Measurements from ENCODE around the gene AURKAIP1.
"Not testable (repeated sequence)": the region's sequence is repeated elsewhere in the genome, so short reads cannot be mapped to it uniquely, and the experiment has no call there.

AURKAIP1 gene

DNA sequence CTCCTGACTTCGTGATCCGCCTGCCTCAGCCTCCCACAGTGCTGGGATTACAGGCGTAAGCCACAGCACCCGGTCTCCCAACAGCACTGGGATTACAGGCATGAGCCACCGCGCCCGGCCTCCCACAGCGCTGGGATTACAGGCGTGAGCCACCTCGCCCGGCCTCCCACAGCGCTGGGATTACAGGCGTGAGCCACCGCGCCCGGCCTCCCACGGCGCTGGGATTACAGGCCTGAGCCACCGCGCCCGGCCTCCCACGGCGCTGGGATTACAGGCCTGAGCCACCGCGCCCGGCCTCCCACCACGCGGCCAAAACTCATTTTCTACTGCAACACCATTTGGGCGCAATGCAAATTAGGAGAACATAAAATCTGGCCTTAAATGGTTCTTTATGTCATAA lies 10.3 kb upstream of the AURKAIP1 start:
- DNase-seq, result not testable (repeated sequence)

DNA sequence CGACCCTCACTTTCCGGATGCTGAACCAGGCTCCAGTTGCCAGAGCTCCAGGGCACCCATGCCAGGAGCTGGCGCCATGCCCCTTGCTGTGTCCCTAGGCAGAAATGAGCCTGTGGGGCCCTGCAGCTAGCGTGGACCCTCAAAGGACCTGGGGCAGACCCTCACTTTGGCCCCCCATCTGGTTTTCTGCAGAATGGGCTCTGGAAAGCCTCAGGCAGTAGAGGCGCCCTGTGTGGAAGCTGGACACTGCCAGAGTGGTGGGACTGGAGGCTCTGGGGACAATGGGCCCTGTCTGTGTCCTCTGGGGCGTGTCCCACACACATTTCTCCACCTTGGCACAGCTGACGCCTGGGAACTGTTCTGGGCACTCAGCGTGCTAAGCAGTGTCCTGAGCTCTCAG lies 6.3 kb upstream of the AURKAIP1 start:
- no peak for DNase-seq

DNA sequence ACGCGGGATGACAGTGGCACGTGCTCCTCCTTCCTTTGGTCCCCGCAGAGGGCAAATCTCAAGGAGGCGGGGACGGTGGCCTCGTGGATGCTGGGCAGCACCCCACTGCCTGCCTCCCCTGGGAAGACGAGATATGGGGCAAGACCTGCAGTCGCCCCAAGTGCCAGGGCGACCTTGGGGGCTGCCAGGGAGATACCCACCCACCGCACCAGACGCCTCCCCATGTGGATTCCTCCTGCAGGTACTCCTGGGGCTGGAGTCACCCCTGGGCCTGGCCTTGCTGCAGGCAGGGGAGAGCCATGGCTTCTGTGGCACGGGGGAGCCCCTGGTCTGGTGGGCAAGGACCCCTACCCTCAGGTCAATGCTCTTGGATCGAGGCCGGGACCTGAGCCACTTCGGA lies 5.9 kb upstream of the AURKAIP1 start:
- DNase-seq, result no peak

DNA sequence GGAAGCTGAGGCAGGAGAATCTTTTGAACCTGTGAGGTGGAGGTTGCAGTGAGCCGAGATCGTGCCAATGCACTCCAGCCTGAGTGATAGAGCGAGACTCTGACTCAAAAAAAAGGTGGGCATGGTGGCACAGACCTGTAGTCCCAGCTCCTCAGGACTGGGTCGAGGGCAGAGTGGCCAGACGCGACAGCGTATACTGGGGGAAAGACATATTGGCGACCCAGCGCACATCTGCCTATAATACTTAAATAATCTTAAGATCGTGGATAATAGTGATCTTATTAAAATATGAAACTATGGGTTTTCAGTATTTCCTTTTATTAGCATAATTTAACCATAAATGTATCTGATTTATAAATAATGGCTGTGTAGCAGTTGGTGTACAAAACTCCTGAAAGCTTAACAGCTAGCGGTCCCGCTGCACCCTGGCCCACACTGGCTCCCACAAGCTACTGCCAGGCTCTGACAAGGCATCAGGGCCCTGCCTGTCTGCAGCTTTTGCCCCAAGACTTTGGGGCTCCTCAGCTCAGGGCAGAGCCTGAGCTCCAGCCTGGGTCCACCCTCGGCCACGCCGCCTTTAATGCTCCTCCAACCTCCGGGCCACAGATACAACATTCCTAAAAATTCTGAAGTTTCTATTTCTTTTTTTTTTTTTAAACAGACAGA lies 2.7 kb upstream of the AURKAIP1 start:
- DNase-seq, result no peak

DNA sequence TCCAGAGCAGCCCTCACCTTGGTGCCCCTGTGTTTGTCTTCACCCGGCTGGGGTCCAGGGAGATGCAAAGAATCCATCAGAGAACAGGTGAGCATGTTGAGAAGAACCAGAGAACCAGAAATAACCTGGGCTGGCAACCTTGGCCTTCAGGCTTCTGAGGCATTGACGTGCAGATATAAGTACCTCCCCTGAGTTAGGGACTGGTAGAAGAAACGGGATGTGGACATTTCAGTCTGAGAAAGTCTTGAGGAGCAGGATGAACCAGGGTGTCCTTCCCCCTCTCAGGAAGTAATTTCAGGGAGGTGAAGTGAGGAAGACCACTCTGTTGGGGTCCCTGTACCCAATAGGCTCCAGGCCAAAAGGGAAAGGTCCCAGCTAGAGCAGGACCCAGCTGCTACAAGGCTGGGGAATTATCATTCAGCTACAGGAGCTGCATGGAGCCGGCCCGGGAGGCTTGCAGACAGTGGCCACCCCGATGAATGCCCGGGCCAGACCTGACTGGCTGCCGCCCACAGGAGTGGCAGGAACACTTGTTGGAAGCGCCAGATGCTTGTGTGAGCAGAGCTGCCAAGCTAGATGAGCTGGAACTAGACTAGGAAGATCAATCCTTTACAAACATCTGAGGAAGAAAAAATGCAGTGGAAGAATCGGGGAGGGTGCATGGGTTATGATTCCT lies 1.7 kb upstream of the AURKAIP1 start:
- DNase-seq, result no peak

DNA sequence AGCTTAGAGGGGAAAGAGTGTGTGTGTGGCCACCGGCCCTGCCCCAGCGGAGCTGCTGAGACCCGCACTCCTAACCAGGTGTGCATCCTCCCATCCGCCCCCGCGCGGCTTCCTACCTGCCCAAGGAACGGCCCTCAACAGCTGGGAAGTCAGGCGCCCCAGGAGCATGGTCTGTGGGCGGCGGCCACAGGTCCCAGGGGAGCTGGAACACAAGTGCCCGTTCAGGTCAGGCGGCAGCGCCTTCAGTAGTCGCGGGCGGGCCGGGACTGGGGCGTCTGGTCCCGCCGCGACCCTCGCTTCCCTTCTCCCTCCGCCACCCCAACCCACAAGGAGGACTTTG lies 448 bp downstream of the AURKAIP1 start:
- DNase-seq, result peak; percentile 44

DNA sequence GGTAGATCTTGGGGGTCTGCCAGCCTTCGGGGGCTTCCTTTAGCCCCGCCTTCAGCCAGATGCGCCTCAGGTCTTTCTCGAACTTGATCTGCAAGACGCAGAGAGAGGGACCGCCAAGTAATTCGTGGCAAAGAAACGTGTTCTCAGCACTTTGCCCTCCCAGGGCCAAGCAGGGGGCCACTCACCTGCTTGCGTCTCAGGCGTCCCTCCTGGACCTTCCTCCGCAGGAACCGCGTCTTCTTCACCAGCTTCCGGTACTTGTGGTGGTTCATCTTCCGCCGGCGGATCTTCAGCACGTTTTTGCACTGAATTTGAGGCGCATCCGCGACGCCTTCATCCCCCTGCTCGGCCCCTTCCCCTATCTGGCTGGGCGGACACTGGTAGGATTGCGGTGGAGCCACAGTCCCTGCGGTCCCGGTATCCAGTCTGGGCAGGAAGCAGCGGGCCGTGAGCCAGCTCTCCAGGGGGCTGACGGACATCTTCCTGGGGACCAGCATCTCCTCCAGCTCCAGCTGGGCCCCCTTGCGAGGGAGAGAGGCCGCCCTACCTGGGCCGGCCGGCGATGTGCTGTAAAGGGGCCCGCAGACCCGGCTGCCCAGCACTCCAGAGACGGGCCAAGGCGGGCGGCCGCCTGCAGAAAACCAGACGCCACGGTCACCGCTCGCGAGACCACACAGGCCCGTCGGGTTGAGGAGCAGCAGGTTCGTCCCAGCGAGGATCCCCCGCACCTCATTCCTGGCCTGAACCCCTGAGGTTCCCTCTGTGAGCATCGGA lies 1.0 kb downstream of the AURKAIP1 start:
- no peak for DNase-seq

DNA sequence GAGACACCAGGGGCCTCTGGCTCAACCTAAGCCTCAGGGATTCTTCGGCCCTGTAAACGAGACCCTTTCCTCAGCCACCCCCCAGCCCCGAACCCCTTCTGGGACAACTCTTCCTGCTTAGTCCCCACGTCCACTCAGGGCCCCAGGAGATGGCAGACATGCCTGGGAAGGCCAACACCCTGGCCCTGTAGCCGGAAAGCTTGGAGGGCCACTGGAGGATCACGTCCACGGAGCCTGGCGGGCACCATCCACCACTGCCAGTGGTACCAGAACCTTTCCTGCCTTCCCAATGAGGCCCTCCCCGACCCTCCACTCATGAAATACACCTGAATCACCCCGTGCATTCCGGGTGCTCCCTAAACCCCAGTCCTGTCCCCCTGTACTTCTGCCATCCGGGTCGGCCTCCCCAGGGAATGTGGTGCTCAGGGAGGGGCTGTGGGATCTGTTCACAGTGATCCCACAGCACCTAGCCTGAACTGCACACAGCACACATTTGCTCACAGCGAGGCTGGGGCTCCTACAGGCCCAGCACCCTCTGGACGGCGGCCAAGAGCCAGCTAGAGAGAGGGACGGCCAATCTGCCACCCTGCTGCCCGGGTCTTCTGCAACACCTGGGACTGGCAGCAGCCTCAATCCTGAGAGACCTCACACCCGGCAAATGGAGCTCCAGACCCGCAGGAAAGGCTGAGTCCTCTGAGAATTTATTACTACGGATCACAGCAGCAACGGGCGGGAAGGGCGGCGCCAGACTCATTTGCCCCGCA lies 1.8 kb downstream of the AURKAIP1 start:
- peak; percentile 42 for DNase-seq

DNA sequence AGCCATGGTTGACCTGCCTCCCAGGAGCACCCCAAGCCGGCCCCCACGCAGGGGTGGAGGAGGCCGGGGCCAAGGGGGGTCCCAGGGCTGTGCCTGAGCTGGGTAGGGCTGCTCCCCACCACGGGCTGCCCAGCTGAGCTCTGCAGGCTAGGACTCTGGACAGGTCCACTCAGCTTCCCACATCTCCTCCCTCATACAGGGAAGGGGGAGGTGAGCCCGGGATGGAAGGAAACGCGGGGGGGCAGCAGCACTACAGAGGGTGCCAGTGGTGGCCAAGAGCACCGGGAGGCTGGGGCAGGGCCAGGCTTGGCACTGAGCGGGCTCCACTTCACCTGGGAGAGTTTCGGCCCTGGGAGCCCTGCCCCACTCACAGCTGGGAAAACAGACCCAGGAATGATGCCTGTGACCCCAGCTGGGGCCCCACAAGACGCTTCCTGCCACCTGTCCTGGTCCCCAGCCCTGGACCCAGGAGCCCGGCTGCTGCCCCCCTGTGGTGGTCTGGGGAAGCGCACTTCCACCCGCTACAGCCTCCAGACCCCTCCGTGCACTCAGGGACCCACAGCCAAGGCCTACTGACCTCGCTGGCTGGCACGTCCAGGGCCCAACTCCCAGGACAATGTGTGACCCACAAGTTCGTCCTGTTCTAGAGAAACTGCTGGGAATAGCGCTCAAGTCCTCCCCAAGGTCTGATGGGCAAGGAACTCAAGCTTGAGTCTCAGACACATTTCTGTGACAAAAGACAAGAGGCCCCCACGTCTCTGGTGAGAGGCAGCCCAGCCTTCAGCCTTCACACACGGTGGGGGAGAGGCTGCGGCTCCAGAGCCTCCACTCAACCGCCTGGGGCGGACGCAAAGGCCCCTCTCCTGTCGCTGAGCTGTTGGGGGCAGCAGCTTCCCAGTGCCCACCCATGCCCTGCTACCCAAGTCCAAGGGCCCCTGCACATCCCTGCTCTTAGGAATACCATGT lies 3.0 kb downstream of the AURKAIP1 start:
- DNase-seq, result peak; percentile 79

DNA sequence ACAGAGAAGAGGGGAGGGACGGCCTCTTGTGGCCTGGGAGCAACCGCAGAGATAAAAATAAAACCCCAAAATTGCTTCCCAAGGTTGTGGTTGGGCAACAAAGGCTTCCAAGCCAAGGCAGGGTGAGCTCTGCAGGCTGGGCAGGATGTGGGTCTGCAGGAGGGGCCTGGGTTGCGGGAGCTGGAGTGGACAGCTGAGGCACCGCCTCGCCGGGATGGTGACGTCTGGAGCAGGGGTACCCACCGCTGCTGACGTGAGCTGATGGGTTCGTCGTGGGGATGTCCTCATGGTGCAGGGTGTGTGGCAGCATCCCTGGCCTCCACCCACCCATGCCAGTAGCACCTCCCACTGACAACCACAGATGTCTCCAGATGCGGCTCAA lies 3.7 kb downstream of the AURKAIP1 start:
- peak; percentile 75 for DNase-seq

DNA sequence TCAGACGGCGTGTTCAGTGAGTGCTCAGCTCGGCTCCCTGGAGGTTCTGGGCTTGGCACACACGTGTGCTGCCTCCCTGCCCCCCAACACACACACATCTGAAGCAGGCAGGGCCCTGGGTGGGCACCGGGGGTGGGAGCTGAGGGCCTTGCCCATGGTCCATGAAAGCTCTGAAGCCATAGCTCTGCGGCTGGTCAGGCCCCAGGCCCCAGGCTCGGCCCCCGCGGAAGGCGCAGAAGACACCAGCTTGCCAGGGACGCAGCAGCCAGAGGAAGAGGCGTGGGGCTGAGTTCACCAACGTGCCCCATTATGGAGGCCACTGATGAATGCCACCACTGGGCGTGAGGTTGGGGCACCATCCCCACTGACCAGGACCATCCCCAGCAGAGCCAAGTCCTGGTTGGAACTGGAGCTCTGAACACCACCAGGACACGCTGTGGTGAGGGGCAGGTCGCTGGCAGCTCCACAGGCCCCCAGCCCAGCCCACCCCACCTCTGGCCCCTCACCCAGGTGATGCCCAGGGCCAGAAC lies 4.2 kb downstream of the AURKAIP1 start:
- peak; percentile 42 for DNase-seq

DNA sequence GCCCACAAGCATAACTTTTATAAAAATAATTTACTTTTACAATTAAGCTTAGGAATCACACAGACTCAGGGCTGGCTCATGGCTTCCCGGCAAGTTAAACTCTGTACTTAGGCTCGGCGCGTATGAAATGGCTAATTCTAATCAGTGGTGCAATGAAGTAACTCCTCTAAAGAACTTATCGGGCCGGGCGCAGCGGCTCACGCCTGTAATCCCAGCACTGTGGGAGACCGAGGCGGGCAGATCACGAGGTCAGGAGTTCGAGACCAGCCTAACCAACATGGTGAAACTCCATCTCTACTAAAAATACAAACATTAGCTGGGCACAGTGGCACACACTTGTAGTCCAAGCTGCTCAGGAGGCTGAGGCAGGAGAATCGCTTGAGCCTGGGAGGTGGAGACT lies 4.9 kb downstream of the AURKAIP1 start:
- DNase-seq, result not testable (repeated sequence)

DNA sequence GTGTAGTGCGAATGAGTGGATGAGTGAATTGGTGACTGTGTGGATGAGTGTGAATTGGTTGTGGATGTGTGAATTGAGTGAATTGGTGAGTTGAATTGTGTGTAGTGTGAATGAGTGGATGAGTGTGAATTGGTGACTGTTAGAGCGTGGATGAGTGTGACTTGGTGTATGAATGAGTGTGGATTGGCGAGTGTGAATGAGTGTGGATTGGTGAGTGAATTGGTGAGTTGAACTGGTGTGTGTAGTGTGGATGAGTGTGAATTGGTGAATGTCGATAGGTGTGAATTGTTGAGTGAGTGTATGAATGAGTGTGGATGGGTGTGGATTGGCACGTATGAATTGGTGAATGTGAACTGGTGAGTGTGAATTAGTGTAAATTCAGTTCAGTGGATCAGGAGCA lies 7.7 kb downstream of the AURKAIP1 start:
- no peak for DNase-seq

DNA sequence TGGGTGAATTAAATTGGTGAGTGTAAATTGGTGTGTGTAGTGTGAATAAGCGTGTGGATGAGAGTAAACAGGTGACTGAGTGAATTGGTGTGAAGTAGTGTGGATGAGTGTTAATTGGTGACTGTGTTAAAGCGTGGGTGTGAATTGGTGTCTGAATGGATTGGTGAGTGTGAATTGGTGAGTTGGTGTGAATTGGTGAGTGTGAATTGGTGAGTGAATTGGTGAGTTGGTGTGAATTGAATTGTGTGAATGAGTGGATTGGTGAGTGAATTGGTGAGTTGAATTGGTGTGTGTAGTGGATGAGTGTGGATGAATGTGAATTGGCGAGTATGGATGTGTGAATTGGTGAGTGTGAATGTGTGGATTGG lies 8.3 kb downstream of the AURKAIP1 start:
- DNase-seq, result no peak

DNA sequence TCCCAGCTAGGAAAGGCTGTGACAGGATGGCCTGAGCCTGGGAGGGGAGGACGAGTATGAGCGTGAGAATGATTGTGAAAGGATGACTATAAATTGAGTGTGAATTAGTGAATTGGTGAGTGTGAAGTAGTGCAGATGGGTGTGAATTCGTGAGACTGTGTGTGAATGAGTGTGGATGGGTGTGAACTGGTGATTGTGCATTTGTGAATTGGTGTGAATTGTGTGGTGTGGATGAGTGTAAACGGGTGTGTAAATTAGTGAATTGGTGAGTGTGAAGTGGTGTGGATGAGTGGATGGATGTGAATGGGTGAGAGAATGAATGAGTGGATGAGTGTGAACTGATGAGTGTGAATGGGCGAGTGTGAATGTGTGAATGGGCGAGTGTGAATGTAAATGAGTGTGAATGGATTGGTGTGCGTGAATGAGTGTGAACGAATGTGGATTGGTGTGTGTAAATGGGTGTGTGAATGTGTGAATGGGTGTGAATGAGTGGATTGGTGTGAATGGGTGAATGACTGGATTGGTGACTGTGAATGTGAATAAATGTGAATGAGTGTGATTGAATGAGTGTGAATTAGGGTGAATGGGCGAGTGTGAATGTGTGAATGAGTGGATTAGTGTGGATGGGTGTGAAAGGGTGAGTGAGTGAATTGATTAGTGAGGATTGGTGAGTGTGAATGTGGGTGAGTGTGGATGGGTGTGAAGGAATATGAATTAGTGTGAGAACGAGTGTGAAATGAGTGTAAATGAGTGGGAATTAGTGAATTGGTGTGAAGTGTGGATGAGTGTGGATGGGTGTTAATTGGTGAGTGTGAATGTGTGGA lies 8.9 kb downstream of the AURKAIP1 start:
- no peak for DNase-seq

DNA sequence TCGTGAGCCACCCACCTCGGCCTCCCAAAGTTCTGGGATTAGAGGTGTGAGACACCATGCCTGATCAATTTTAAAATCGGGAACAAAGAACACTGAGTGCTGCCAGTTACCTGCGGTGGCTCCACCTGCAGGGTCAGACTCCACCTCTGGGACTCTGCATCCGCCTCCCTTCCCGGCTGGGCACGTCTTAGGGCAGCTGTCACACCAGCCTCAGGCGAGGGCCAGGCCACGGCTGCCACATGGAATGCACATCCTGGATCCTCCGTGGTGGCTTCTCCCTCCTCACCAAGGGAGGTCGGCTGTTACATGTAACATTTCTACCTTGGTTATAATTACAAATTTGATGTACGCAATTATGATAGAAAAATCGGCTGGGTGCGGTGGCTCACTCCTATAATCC lies 10.7 kb downstream of the AURKAIP1 start:
- no peak for DNase-seq

DNA sequence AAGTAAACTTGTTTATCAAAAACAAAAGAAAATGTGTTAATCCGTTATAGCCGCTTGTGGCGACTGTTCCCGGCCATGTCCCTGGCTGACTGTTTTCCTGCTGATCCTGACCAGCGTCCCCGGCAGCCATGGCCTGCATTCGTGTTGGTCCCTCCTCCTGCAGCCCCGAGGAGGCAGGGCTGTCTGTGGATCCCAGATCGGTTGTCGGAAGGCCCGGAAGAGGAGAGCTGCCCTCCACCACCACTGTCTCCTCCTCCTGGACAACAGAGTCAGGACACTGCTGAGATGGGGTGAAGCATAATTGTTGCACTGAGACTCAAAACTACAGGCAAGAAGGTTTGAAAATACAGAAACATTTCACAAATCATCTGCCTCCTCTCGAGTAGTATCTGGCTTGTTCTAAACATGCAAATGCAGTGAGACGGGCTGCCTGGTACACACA lies 13.0 kb downstream of the AURKAIP1 start:
- DNase-seq, result peak; percentile 84

DNA sequence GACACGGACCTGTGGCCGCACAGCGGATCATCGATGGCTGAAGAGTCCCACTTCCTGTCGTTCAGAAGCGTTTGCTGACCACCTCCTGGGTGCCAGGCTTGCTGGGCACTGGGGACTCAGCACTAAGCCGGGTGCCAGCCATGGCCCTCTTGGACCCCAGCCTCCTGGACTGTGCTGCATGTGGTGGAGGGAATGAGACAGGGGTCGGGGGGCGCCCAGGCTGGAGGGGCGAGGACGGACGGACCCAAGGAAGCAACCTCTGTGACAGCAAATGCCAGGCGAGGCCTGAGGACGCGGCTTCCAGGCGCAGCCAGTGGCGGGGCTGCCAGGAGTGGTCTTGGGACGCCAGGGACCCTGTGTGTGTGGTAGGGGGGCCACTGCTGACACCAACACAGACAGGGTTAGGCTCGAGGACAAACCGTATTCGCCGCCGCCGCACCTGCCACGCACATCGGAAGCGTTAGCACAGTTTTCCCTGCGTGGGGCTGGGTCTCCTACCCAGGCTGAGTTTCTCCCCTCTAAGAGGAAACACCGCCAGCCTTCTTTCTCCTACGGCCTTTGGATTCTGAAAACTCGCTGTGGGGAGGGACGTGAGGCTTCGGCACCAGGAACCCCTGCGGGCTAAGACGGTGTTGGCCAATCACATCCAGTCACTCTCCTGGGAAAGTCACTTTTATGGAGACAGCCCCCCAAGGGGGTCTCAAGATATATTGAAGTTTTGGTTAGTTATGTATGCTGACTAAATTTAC lies 13.6 kb downstream of the AURKAIP1 start:
- no peak for DNase-seq

DNA sequence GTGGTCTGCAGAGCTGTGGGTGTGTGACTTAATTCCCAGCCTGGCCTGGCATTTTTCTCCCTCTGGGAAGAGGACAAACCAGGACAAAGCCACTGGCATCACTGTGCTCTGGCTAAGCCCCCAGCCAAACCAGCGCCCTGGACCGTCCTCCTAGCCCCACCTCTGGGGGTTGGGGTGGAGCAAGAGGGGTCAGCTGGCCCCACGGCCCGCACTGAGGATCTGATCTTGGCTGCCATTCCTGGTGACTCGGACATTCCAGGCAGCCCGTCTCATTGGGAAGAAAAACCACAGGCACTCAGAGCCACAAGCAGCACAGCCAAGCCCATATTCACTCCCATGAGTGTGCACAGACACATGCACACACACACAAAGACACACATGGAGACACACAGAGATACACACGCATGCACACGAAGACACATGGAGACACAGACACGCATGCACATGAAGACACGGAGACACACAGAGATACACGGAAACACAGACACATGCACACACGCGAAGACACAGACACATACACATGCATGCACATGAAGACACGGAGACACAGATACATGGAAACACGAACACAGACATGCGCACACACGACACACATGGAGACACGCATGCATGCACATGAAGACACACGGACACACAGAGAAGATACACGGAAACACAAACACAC lies 14.4 kb downstream of the AURKAIP1 start:
- peak; percentile 85 for DNase-seq
